ENCODE results near the gene RSBN1L. TPM values are rescaled to one million over a fixed set of nuclear protein-coding genes. Genes with fewer than 3 reads are reported as not detected.

The RSBN1L gene
- 14.5 and 14.7 TPM in 2 replicates for total RNA-seq (ENCODE audit: low replicate concordance)

GRCh38 chr7:77696057-77696642 lies at the start of gene RSBN1L:
RSBN1L (plus strand) TSS chr7:77696459; CDS start chr7:77696470, 11 bp downstream.

GRCh38 chr7:77798394-77799077 lies 102.3 kb downstream of the RSBN1L start, which contains the start of the genes PHTF2 and TMEM60:
PHTF2 (plus strand) TSS chr7:77798773.
TMEM60 (minus strand) TSS chr7:77798434; CDS start chr7:77794373, 4,061 bp downstream.

Other genes with a start within 250 kb of the RSBN1L start
- gene PTPN12, start 159.2 kb upstream of the RSBN1L start, total RNA-seq (ENCODE audit: low replicate concordance), result 16.5 and 20.1 TPM in 2 replicates
- gene TMEM60, start 102.0 kb downstream of the RSBN1L start, total RNA-seq (ENCODE audit: low replicate concordance), result 13.5 and 13.7 TPM in 2 replicates
- gene PHTF2, start 102.3 kb downstream of the RSBN1L start, total RNA-seq (ENCODE audit: low replicate concordance), result 5.9 and 22.9 TPM in 2 replicates